SKM-1 treated with dmso at 0.1 percent for 144 hours (cell line): Measurements from ENCODE around the gene COL16A1.
"Not testable (repeated sequence)": the region's sequence is repeated elsewhere in the genome, so short reads cannot be mapped to it uniquely, and the experiment has no call there.

Experiments
- DNase-seq: peaks from one replicate; lab custom pipeline; 2025; ENCODE audit not compliant: unreplicated experiment; lab: John Stamatoyannopoulos, UW

The COL16A1 gene

DNA sequence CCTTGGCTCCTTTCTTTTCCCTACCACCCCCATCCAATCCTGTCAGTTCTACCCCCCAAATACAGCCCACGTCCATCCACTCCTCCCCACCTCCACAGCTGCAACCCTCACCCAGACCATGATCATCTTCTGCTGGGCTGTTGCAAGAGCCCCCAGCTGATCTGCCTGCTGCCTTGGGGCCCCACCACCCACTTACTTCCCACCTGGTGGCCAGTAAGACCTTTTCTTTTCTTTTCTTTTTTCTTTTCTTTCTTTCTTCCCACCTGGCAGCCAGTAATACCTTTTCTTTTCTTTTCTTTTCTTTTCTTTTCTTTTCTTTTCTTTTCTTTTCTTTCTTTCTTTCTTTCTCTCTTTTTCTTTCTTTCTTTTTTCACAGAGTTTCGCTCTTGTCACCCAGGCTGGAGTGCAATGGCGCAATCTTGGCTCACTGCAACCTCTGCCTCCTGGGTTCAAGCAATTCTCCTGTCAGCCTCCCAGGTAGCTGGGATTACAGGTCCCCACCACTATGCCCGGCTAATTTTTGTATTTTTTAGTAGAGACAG lies 3.3 kb upstream of the COL16A1 start:
- not testable (repeated sequence) for DNase-seq

DNA sequence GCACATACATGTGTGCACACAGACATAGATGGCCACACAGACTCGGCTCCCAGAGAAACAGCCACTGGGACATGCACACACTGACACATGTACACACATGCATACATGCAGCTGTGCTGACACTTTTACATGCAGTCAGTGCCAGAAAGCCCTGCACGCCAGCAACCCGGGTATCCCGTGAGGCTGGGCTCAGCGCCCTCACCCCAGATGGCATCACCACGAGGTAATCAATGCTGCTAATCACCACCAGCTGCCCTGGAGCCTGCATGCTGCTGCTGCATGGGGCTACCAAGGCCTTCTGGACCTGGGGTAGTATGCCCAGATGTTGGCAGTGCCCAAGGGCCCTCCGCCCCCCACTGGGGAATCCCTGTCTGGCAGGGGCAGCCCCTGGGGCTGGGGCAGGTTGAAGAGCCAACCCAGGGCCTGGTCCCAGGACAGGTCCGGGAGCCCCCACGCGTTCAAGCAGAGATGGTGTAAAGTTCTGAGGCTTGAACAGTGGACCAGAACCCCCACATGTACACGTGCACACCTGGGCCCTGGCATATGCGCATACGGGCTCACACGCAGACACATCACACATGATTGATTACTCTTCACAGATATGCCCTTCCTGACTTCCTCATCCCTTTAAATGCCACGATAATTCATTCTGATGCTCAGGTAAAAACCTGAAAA lies 2.7 kb upstream of the COL16A1 start:
- DNase-seq = no peak

DNA sequence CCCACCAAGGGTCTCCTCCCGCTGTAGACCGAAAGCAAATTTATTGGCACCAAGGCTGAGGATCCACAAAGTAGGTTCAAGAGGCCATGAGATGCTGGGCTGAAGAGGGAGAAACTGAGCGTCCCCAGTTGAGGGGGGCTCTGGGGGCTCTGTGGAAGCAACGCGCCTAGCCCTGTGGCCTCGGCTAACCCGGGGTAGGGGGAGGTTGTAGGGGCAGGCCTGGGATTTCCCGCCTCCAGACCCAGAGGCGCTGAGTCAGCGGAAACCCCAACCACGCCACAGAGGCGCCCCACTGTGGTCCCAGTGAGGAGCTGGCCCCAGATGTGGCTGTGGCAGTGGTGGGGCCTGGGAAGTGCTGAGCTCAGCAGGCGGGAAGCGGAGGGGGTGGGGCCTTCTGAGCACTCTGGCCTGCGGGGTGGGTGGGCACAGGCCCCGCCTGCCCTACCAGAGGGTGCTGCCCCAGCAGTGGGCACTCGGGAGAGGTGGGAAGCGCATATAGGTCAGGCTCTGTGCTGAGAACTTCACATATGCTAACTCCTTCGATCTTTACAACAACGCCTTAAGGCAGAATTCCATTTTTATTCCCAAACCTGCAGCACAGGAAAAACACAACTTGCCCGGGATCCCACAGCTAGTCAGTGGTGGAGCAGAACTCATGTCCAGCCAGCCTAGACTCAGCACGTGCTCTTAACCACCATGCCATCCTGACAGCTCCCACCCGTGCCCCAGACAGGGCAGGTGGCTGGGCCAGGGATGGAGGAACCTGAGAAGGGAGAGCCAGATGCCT lies 1.5 kb upstream of the COL16A1 start:
- no peak for DNase-seq

DNA sequence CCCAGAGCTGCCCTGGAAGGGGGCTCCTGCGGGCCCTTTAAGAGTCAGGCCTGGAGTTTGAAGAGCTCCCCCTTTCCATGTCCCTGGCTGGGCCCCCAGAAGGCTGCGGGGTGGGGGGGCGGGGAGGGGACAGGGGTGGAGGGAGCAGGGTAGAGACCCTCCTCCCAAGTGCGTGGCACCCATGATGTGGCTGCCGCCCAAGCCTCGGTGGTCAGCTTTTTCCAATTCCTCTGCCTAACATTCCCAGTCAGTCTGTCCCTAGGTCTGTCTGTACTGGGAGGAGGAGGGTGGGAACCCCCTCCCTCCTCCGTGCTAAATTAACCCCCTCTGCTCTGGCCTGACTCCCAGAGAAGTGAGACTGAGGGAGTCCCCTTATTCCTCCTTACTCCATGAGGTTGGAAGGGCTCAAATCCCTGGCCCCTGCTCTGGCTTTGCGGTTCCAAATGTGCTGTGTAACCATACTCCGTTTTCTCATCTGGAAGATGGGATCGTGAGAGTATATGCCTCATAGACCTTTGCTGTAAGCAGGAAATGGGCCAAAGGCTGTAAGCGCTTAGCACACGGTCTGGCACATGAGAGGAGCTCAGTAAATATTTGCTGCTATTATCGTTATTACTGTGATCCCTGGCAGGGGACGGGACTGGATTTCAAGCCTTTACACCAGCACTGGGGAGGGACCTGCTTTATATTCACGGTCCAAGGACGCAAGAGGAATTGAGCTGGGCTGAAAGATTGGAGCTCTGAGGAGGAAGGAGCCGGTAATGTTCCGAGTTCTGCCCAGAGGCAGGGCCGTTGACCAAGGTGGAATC lies 658 bp upstream of the COL16A1 start:
- DNase-seq = no peak

DNA sequence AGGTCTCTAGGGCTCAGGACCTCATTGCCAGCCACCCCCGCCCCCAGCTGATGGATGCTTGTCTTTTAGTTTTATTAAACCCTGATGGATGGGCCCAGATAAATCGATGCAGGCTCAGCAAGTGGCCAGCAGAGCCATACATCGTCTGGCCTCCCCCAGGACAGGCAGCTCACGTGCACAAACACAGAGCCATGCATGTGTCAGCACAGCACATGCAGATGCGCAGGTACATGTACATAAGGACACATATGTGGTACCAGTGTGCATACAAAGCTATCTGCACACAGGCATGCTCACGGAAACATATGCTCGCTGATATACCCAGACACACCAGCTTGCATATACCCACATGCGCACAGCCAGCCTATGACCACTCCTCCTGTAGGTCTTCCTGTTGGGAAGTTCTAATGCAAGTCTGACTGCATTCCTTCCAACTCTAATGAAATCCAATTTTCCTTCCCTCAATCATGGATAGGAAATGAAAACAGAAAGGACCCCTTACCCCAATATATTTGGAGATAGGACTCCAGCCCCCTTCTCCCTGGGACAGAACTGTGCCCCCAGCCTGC lies 897 bp downstream of the COL16A1 start:
- DNase-seq = no peak

DNA sequence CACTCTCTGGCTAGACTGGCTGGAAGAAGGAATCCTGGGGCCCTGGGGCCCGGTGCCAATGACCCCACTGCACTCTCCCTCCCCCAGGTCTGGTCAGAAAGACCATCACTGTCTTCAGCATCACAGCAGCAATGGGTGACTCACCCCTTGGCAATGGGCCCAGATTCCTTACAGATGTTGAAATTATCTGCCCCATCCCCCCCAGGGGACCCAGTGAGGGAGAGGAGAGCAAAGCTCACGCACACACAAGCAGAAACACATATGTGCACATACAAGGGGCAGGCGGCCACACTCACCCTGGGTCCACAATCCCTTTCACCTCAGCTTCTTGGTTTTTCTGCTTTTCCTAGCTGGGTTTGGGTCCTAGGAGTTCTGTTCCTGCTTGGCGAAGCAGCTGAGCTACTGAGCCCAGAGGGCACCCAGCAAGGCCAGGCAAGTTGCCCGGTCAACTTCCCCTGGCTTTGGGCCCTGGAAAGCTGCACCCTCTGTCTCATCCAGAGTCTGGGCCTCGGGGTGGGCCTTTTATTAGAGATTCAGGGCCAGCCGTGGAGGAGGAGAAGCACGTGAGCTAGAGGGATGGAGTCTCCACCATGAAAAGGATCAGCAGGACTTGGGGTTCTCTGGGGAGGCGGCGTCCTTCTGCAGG lies 2.6 kb downstream of the COL16A1 start:
- no peak for DNase-seq

DNA sequence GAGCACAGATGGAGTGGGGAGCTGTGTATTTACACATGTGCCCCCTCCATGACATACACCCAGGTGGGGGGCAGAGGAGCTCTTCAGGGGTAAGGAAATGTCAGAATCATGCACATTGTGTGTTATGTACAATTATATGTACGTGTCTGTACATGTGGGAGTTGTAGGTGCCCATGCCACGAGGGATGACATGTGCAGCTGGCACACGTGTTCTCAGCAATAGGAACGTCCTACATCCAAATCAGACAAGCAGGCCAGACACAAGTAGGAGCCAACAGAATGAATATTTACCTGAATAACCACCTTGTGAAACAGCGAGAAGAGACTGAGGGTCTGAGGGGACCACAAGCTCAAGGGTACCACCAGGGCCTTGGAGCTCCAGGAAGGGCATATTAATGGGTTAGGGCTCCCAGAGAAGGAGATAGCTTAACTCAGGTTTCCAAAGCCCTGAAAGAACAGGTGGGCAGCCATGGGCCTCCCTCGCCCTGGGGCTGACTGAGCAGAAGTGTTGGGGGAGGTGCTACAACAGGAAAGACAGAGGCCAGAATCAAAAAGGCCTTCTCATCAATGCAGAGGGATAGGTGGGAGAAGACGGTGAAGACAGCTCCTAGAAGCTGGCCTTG lies 3.2 kb downstream of the COL16A1 start:
- DNase-seq = no peak

DNA sequence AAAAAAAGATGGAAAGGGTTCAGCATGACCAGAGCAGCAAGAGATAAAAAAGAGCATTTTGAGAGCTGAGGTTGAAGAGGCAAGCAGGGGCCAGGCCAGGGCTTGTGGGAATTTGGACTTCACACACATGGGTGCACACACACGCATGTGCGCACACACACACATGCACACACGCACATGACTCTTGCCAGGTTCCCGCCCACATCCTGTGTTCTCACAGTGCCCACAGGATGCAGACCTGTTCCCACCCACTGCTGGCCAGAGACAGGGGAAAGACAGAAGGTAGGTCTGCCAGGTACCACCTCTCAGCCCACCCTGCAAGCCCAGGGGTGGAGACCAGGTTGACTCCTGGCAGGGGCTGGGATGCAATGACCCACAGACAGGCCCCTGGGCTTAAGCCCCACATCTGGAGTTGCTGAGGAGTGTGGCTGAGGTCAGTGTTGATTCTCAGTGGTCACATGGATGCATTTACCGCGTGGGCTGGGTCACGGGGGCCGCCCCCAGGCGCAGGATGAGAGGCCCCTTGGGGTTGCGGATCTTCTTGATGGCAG lies 4.4 kb downstream of the COL16A1 start:
- DNase-seq = no peak

DNA sequence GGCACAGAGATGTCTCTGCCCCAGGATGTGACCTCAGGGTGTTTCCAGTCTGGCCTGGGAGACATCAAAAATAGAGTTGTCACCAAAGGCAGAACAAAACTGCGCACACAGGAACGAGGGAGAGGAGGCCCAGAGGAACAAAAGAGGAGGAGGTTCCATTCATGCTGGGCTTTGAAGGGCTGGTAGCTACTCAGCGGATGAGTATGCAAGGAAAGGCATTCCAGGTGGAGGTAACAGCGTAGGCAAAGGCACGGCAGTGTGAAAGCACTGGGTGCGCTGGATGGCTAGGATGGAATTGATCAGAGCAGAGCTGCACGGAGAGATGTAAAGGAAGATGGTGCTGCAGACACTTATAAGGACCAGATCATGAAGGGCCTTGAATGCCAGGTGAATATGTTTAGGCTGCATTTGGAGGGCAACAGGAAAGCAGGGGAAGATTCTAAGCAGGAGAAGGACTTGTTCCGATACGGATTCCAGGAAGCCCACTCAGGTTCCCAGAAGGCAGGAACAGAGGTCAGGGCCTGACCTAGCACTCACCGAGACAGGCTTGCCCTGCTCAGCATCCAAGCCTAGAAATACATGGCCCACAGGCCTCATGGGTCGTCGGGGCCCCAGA lies 6.3 kb downstream of the COL16A1 start:
- DNase-seq = no peak

DNA sequence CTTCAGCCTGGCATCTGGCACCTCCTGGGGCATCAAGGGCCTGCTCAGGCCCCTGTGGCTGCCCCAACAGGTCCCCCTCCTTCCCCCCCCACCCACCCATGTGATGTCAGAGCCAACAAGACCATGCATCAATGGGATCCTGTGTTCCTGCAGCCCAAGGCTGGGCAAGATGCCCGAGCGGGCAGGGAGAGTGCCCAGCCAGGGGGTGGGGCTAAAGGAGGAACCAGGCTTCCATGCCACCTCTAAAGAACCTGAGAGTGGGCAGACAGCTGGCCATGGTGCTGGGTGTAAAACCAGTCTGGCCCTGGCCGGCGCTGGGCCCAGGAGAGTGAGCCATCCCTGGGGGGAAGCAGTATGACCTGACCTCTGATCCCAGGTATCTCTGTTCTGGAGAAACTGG lies 7.6 kb downstream of the COL16A1 start:
- DNase-seq = no peak

DNA sequence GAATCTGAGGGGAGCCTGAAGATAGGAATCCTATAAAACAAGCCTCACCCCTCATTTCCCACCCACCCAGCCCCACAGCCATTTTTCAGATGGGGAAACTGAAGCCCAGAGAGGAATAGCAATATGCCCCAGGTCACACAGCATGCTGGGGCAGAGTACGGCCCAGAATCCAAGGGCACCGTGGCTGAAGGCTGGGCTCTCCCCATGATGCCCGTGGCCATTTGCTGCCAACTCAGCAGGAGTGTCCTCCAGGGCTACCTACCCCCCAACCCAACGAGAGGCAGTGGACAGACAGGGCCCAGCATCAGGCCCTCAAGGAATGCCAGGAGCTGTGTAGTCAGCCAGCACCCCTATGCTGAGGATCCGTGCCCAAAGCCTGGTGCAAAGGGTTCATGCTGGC lies 8.5 kb downstream of the COL16A1 start:
- no peak for DNase-seq

DNA sequence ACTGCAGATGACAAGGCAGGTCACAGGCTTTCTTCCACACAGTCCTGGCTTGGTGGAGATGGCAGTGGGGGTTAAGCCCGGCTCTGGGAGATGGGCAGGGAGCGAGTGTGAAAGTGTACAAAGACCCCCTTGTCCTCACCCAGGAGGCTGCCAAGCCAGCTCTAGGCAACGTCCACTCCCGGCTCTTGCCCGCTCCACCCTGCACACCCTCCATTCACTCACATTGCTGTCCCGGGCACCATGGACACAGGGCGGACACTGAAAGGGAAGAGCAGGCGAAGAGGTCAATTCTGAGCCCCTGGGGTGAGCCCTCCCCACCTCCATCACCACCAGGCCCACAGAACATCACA lies 8.9 kb downstream of the COL16A1 start:
- DNase-seq = no peak

DNA sequence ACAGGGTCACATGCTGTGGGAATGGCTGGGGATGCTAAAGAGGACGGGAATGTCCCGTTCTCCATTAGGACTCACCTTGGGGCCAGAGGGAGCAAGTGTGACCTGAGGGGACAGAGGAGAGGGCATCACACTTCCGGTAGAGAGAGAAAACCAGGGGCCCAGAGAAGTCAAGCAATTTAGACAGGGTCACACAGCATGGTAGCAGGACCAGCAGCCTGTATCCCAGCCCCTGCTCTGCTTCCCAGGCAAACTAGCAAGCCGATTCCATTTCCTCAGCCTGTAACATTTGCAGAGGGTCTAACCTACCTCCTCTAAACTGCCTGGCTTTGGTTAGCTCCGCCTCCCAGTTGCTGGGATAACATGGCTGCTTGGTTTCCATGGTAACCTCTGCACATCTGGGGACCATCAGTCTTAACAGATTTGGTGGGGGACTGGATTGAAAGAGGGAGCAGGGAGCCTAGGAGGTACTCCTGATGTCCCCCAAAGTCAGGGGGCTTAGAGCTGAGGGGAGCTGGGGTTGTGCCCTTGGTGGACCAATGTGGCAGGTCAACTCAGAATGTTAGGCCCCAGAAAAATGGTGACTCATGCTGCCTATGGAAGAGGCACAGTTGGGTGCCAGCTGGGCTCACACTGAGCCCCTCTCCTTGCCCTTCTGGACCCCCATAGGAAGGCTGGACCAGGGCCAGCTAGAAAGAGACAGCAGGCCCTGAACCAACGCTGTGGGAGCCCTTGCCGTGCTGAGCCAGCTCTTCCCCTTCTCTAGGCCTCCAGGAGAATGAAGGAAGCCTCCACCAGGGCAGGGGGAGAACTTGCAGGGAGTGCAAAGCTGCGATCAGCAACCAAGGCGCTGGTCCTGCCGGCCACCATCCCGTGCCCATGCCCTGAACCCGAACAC lies 9.5 kb downstream of the COL16A1 start:
- DNase-seq = no peak

DNA sequence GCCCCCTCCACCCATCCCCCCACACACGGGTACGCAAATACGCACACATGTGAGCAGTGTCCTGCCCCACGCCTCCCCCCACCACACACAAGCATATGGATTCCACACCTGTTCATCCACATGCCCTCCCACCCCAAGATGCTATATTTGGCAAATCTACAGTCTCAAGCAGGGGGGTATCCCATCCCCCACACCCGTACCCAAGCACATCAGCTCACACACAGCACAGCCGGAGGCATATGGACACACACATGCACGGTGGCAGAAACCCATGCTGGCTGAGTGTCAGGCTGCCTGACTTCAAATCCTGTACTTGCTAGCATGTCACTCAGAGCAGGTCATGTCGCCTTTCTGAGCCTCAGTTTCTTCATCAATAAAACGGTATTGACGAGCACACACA lies 10.6 kb downstream of the COL16A1 start:
- no peak for DNase-seq

DNA sequence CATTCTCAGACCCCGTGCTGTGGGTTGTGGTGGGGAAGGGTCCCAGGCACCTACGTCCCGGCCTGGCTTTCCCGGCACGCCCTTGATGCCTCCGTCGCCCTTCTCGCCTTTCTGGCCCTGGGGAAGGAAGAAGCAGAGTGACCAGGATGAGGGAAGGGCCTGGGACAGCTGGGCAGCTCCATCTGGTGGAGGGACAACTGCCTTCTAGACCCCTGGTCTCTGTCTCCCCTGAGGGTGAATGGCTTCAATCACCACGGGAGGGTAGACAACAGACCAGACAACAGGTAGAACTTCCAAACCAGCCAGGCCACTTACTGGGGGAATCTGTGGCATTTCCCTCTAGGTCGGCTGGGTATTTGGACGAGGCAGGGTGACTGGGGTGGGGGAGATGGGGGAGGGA lies 11.9 kb downstream of the COL16A1 start:
- DNase-seq = no peak

DNA sequence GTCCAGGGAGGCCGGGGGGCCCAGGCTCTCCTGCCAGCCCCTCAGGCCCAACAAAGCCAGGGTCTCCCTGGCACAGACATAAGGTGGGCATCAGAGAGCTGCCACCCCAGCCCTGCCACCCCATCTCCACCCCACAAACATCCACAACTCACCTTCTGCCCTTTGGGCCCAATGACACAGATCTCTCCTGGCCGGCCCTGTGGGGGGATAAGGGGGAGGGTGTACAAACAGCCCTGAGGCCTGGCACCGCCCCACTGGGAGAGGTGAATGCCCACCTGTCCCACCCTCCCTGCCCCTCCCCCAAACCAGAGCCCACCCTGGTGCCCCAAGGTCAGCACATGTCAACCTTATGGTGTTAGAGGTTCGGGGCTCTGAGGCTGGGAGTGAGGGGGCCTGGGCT lies 12.4 kb downstream of the COL16A1 start:
- no peak for DNase-seq

DNA sequence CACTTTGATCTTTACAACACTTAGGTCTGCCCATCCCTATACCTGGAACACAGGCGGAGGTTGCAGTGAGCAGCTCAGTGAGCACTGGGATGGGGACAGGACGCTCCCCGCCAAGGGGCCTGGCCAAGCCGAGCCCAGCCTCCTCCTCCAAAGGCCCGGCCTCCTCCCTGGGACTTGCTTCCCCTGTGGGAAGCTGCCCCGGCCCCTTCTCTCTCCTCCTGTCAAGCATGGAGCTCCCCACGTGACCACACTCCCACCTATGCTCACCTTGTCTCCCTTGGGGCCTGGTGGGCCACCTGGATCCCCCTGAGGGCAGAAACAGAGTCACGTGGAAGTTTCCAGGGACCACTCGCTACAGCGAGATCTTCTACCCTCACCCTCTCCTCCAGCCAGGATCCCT lies 12.9 kb downstream of the COL16A1 start:
- no peak for DNase-seq

DNA sequence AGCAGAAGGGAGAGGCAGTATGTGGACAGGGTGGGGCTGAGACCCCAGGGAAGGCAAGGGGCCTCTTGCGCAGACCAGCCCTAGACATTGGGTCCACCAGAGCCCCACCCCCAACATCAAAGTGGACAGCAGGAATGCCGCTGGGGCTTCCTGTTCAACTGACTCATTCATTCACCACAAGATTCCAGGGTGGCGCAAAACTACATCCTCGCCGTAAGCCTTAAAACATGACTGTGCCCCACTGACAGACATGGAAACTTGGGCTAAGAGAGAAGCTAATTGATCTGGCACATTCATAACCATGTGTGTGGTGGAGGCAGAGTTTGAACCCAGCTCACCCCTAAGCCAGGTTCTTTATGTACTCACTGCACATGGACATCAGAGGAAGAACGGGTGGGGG lies 14.0 kb downstream of the COL16A1 start:
- no peak for DNase-seq

DNA sequence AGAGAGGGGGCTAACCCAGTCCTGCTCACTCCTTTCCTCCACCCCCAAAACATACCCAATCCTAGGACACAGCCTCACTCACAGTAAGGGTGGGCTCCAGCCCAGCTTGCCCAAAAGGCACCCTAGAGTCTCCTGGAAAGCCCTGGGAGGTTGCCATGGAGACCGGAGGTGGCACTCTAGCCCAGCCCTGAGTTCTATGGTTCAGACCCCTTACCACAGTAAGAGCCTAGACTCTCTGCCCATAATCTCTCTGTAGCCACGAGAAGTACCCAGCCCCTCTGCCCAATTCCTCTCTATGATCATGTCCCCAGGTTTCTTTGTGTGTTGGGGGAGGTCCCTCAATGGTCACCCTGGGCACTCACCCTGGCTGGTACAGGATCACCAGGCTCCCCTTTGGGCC lies 14.4 kb downstream of the COL16A1 start:
- DNase-seq = no peak
